Activated CD8-positive, alpha-beta memory T cell treated with anti-CD3 and anti-CD28 coated beads for 1 hour (primary cell): ENCODE data around the gene ZNF185.

ENCODE experiments used
- DNase-seq, 2 donors: peaks; one replicate each; pipeline ENCODE4 v3.0.0-alpha.2; 2020; ENCODE audit warnings: low read depth in 1 of 2; ENCODE audit errors: extremely low read depth in 1 of 2

ZNF185 gene

DNA sequence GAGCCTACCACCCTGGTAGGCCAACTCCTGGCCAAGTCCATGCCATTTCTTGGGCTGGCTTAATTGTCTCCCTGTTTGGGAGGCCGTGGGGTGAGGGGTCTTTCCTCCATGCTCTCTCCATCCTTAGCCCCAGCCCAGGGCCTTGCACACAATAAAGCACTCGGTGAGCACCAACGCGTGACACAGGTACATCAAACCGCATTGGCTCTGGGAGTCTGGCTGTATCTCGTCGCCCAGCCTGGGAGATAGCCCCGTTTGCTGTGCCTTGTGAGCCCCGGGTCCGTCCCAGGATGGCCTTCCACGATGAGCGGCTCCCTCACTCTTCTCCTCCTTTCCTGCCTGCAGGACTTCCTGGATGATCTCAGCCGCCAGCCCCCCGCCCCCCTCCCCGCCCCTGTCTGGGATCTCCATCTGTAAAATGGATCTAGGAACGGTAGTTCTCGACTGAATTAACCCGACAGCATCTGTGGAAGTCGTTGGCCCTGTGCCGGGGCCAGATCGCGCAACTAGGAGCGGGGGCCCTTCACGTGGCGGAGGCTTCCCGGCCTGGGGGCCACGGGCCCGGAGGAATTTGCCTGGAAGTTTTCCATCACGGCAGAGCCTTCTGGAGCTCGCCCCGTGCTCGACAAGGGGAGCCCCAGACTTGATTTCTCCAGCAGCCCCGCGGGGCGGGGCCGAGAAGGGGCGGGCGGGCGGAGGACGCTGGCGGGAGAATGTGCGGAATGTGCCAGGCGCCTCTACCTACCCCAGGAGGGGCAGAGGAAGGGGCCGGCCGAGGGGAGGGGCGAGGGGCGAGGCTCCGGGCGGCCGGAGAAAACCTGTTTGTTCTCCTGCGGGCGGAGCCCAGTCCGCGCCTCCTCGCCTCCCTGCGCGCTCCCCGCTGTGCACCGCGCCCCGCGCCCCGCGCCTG is at the start of gene ZNF185:
ZNF185 (plus strand) TSS at position 846 of the 910 bp plus-strand sequence. CDS start 16,423 bp downstream, outside the sequence.
- no peak for DNase-seq

DNA sequence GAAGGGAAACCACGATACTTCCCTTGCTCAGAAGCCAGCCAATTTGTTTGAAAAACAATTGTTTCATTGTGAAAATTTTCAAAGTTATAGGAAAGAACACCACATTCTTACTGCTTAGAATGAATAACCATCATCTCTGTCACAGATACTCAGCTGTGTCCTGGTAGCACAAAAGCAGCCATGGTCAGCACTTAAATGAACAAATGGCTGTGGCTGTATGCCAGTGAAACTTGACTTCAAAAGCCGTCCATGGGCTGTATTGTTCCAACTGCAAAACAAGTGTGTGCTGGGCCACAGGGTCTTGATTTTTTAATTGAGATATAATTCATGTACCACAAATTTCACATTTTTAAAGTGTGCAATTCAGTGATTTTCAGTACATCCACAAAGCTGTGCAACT is 47.4 kb upstream of the ZNF185 start:
- no peak for DNase-seq

DNA sequence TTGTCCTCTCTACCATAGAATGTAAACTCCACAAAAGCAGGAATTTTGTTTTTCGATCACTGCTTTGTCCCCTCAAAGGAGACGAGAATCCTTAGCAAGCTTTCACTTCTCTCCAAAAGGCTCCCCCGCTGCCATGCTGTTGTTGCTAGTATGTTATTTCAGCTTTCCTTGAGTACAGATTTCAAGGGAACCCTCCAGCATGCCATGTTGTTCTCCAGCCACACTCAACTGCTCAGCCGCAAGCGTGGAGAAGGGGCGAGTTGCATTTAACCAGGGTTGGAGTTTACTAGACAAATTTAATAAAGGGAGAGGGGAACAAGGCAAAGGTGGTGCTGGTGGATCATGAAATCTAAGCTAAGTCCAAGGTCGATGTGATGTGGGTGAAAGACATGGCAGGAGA is 43.9 kb upstream of the ZNF185 start:
- DNase-seq = no peak

DNA sequence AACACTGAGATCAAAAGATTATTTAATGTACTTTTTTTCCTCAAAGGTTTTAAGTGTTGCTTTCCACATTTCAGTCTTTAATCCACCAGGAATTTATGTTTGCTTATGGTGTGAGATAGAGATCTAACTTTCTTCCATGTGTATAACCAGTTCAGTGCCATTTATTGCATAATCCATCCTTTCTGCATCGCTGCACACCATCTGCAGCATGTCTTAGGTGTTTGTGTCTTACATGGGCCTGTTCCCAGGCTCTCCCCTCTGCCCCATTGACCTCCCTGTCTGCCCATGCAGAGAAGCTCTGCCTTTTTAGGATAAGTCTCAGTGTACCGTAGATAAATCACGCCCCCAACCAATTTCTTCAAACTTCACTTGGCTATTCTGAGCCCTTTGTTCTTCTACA is 36.8 kb upstream of the ZNF185 start:
- no peak for DNase-seq

DNA sequence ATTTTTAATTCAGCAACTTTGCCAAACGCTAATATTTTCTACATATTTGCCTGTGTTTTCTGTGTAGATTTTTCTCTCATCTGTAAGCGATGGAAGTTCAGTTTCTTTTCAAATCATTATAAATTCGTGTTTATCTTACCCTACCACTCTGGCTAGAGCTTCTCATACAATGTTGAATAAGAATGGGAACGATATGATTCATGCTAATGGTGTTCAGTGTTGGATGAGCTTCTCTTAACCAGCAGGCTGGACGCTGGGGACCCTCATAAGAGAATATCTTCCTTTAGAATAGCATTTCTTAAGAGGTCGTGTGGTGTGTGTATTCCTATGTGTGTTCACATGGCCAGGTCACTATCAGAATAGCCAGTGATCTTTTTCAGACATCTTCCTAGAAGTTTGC is 36.0 kb upstream of the ZNF185 start:
- DNase-seq = no peak

DNA sequence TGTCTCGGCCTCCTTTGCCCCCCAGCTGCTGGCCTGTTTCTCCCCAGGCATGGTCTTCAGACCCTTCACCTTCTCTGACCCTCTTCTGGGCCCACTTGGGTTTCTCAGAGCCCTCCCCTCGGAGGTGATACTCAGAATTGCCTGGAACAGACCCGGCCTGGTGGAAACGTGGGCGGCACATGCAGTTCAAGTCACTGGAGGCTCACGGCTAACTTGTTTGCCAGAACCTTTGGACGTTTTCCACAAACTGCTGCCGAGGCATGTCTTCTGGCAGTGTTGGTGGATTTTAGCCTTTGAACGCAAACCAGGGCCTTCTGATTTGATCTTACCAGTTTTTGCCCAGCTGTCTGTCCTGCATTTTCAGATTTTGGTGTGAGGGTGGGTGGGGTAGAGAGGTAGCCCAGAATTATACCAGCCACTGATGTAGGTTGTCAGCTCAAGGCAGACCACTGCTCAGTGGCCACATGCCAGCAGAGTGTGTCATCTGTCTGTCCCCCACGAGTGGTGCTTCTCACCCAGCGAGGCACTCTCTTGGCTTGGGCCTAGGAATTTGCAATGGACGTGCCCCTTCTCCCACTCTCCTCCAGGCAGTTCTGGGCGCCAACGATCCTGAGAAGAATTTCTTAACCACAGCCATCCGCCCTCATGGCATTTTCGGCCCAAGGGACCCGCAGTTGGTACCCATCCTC is 32.5 kb upstream of the ZNF185 start:
- DNase-seq = no peak

DNA sequence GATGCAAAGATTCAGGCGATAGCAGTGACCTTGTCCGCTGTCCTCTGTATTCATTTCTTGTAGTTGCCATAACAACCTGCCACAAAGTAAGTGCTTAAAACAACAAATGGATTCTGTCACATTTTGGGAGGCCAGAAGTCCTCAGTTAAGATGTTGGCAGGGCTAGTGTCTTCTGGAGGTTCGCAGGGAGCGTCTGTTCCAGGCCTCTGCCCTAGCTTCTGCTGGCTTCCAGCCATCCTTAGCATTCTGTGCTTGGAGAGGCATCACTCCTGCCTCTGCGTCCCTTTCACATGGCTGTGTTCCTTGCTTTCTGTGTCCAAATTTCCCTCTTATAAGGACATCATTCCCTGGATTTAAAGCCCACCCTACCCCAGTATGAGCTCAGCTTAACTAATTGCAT is 31.5 kb upstream of the ZNF185 start:
- DNase-seq = no peak

DNA sequence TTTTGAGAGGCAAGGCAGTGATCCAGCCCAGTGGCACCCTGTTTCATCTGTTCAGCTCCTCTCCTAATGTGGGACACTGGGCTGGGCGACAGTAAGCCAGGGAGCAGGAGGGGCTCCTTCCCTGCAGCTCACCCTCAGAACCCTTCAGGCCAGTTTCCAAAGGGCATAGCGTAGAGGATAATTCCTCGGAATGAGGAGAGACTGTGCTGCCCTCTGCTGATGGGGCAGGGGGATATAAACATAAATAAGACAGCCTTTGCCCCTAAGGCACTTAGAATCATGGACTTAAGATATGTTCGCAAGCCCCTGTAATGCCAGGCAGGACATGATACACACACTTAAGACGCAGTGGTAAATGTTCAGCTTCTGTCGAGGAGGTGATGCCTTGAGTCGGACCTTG is 27.9 kb upstream of the ZNF185 start:
- no peak for DNase-seq

DNA sequence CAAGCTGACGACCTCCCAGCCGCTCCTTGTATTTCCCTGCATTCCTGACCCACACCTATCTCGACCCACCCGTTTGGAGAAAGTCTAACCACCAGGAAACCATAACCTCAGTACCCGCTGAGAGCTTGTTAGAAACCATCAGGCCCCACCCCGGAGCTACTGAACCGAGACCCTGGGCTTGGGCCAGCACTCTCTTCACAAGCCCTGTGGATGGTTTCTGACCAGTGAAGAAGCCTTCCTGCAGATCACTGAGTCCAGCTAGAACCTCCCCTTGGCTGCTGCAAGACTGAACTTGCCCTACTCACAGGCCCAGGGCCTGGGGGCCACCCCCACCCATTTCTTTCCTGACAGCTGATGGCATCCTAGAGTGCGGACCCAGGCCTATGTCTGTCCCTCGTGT is 26.6 kb upstream of the ZNF185 start:
- no peak for DNase-seq

DNA sequence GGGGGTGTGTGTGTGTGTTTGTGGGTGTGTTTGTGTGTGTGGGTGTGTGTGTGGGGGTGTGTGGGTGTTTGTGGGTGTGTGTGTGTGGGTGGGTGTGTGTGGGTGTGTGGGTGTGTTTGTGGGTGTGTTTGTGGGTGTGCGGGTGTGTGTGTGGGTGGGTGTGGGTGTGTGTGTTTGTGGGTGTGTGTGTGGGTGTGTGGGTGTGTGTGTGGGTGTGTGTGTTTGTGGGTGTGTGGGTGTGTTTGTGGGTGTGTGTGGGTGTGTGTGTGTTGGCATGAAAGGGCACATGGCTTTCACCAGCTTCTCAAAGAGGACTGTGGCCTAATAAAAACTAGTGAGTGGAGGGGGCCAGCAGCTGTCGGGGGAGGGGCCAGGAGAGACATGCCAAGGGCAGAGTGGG is 25.3 kb upstream of the ZNF185 start:
- no peak for DNase-seq

DNA sequence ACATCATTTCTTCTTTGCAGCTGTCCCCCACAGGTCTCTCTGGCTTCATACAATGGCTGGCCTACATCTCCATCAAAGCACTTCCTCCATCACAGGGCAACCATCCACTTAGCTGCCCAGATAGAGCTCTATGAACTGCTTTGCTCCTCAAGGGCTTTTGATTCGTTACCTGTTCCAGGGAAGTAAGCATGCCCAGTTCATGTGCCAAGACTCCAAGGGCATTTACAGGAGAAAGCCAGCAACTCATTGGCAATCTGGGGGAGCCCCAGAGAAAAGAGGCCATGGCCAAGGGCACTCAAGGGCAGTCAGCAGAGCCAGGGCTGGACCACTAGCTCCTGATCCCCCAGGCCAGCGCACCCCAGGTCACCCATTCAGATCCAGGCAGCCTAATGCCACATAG is 24.5 kb upstream of the ZNF185 start:
- DNase-seq = no peak

DNA sequence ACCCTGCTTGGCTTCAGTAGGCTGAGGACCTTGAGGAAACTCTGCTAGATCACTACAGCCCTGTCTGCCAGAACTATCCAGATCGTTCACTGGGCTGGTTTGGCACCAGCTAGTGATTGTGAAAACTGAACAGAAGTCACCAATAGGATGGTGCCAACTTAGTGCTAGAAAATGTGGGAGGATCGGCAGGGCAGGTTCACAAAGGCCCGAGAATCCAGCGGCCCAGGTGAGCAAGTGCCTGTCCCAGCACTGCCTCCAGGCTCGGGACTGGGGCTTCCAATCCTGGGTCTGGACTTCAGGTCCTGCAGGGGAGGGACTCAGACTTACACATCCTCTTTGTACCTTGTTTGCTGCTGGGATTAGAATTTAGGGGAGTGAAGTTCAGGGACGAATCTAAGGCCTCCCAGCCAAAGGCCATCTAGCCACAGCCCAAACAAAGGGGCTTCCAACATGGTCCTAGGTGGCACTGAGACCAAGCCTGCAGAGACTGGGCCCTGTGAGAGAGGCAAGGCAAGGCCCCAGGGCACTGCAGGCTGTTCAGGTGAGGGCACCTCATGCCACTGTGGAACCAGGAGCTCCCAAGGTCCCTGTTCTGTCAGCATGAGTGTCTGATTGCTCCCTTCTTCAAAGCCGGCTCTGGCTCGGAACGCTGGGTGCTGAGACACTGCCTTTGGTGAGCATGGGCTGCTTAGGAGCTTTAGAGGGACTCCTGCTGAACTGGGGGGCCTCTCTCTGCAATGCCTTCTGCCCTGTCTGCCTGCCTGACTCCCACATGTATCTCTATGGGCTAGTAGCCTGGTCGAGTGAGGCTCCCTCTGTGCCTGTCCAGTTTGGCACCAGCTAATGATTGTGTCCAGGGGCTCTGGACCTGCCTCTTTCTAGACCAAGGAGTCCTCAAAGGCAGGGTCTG is 20.7 kb upstream of the ZNF185 start:
- no peak for DNase-seq

DNA sequence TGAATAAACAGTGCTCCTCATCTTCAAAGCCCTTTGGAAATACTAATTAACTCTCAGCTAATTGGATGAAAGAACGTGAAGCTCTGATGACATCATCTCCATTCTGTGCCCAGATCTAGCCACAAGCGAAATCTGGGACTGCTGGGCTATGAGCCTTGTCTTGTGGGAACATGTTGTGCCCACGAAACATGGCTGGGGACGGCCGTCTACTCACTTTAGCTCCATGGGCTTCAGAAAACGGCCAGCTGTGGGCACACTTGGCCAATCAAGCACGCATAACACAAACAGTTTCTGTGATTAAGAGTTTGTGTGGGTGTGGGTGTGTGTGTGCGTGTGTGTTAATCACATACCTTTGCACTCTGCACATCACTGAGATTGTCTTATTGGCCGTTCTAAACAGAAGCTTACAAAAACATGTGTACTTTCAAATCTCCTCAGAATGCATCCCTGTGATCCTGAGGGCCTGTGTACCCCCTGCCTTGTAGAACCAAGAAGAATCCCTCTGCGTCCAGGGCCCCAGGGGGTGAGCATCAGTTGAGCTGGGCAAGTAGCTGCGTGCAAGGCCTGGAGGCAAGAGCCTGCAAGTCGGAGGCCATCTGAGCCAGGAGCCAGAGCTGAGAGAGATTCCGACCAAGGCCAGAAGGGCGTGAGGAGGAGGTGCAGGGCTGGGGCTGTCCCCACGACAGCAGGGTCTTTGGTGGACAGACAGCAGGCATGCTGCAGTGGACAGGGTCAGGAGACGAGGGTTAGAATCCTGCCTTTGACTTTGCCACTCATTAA is 18.7 kb upstream of the ZNF185 start:
- no peak for DNase-seq

DNA sequence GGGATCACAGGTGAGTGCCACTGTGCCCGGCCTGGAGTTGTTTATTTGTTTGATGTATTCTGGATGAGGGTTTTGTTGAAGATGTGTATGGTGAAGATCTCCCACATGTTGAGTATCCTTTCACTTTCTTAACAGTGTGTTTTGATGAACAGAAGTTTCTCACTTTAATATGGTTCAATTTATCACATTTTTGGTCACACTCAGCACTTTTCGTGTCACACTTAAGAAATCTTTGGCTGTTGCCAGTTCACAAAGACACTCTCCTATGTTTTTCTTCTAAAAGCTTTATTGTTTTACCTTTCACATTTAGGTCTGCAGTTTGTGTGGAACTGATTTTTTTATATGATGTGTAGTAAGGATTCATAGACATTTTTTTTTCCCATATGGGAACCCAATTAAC is 16.6 kb upstream of the ZNF185 start:
- DNase-seq = no peak

DNA sequence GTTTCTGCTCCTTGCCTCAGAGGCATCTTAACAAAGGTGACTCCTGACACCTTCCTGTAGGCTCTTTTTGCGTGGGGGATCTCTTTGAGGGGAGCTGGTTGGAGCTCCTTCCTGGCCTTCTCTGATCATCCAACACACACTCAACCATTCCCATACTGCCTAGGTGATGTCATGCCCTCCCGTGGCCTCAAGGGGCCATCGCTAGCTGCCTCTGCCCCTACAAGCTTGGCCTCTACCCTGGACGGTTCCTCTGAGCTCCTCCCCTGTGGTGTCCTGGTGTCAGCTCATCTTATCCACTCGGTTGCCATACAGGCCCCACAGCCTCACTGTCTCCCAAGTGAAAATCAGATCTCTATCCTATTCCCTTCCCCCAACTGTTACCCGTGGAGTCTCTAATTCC is 13.7 kb upstream of the ZNF185 start:
- no peak for DNase-seq

DNA sequence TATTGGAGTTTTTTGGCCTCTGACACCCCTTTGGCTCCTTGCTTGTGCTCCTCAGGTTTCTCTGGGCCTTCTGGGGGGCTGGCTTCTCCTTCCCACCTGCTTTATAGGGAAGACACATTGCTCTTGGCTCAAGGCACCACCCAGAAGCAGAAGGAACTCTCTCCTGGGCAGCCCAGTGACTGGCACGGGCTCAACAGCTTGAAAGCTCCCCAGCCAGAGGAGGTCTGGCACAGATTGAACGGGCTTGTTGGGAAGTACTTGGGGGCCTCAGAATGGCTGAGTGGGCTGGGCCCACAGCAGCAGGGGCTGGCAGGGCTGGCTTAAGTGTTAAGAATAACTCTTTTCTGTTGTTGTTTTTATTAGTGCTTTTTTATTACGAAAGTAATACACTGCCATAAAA is 11.2 kb upstream of the ZNF185 start:
- no peak for DNase-seq

DNA sequence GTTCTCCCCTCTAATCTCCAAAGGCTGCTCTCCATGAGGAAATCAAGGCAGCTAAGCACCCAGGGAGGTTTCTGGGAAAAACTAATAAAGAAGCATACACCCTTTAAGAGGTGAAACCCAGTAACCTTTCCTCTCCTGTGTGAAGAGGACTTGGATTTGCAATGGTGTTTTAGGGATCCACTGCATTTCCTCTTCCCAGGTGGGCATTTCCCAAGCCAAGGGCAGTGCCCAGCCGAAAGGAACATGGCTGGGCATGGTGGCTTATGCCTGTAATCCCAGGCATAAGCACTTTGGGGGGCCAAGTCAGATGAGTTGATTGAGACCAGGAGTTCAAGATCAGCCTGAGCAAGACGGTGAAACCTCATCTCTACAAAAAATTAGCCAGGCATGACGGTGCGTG is 5.4 kb upstream of the ZNF185 start:
- DNase-seq = no peak

DNA sequence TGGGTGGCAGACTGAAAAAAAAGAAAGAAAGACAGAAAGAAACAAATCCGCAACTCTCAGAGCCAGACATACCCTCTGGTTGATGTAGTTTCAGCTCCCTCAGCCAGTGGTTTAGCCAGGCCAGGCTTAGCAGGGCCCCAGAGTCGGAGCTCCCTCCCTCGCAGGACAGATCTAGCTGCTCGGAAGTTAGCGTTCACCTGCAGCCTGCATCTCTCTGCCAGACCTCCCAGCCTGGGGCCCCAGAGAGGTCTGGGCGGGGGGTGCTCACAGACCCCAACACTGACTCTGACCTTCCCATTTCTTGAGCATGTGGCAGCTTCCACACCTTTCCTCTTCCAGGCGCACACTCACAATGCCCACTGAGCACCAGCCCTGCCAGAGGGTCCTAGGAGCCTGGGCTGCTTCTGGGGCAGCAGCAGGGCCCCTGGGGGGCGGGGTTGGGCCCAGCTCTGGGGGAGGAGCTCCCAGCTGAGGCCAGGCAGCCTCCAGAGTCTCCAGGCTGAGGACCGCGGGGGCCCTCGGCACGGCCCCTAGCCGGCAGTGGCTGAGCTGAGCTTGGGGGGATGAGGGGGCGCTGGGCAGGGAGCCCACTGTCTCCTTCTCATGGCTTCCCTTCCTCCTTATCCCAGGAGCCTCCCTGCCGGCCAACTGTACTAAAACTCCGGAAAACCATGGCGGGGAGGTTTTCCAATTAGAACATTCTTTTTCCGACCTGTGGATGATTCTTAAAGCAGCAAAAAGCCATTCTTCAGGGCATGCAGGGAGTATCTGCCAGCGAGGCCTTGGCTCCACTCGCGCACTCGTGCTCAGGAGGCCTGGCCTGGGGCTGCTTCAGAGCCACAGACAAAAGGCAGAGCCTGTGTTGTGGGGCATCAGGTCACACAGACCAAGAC is 4.6 kb upstream of the ZNF185 start:
- DNase-seq = no peak

DNA sequence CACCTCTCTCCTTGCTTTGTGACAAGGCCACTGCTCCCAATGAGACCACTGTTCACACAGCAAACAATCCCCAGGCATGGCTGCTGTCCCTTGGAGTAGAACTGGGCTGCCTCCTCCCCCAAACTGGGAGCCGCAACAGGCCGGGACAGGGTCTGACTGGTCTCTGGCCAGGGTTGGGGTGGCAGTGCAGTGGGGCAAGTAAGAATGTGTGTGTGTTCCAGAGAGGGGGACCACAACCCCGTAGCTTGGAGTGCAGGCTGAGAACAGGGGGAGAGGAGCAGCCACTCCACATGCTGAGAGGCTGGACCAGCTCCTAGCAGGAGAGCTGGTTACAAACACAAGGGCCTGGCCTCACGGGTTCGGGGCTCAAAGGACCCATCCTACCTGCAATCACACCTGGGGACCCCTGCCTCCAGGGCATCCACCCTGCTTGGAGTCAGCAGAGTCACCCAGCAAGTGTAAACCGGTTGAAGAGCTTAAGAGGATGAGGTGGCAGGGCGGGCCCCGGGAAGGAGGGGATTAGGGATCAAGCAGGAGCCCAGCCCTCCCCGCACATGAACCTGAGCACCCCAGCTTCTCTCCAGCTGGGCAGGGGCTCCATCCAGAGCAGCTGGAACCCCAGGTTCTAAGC is 3.8 kb upstream of the ZNF185 start:
- no peak for DNase-seq
